K562 (cell line): Measurements from ENCODE around the gene SPSB1. TPM values are rescaled to one million over a fixed set of nuclear protein-coding genes. Genes with fewer than 3 reads are reported as not detected.

Experiments
- ATAC-seq: fragments of 200-7000 bp; cut with Tn5 transposase; 3 replicates; pipeline ENCODE4 v1.9.1; 2020; ENCODE audit warnings: moderate library complexity
- BruUV-seq: library from RNA; stranded (reverse); fragments of 400-500 nt; replicated peaks from 2 replicates; lab custom pipeline; 2021; lab: Mats Ljungman, UMichigan
- CTCF ChIA-PET: fragments of 300-600 bp; formaldehyde crosslinking; extraction: SDS; loops from one replicate; lab custom pipeline; 2021; ENCODE audit warnings: low intra/inter-chr PET ratio; lab: Yijun Ruan, JAX
- POLR2A ChIA-PET: fragments of 300-600, 350-650 bp; sonication (Branson Sonifier 250); formaldehyde crosslinking; extraction: SDS; loops from one replicate; lab custom pipeline; 2021; ENCODE audit warnings: antibody characterized with exemption, inconsistent platforms; lab: Yijun Ruan, JAX
- DNase-seq, 4 experiments: peaks; one replicate each; pipeline versions ENCODE4 v3.0.0 to v3.0.0-alpha.2; 2011 to 2018; ENCODE audit warnings: low spot score in 3 of 4, mixed read lengths in 3 of 4; ENCODE audit errors: extremely low read depth in 1 of 4
- FAIRE-seq: peaks from 2 replicates; lab custom pipeline; 2011; peaks lifted over from hg19 to GRCh38; lab: Jason Lieb, UNC
- H2AFZ ChIP-seq: 2 replicates; pipeline ENCODE4 v1.6.0; 2011; ENCODE audit warnings: low read depth, low read length, control low read depth, inconsistent platforms
- H3K27ac ChIP-seq: fragments of 200-600 bp; 3 replicates; pipeline ENCODE4 v1.8.0; 2011; ENCODE audit warnings: low read depth, mild to moderate bottlenecking, control low read depth, inconsistent platforms, low read length, moderate library complexity, mixed read lengths; ENCODE audit errors: extremely low read depth
- H3K27me3 ChIP-seq, 2 experiments: fragments of 300-600 bp in 1 of 2; 2 replicates in 1 of 2; 3 replicates in 1 of 2; pipeline versions ENCODE4 v1.6.0 to v1.8.0; 2011; ENCODE audit warnings: inconsistent platforms in 2 of 2, low read length in 2 of 2, mild to moderate bottlenecking in 1 of 2, mixed read lengths in 1 of 2, moderate library complexity in 1 of 2; ENCODE audit not compliant: control insufficient read depth in 2 of 2, insufficient read depth in 2 of 2
- H3K36me3 ChIP-seq: fragments of 300-600 bp; 3 replicates; pipeline ENCODE4 v1.8.0; 2011; ENCODE audit warnings: mild to moderate bottlenecking, low read length, inconsistent platforms; ENCODE audit not compliant: control insufficient read depth, insufficient read depth
- H3K4me1 ChIP-seq, 2 experiments: fragments of 200-600 bp in 1 of 2; replicated peaks in 1 of 2; 2 replicates in 1 of 2; 3 replicates in 1 of 2; pipeline versions ENCODE4 v1.5.1 to v1.8.0; 2011; ENCODE audit warnings: inconsistent platforms in 2 of 2, low read length in 2 of 2, mild to moderate bottlenecking in 1 of 2, mixed read lengths in 1 of 2, moderate library complexity in 1 of 2; ENCODE audit not compliant: control insufficient read depth in 2 of 2, insufficient read depth in 2 of 2
- H3K4me2 ChIP-seq: 2 replicates; pipeline ENCODE4 v1.6.1; 2011; ENCODE audit warnings: low read length, control low read depth, inconsistent platforms, mixed read lengths; ENCODE audit not compliant: insufficient read depth
- H3K4me3 ChIP-seq: fragments of 200-600 bp; sonication (generic), shearing (Covaris generic); 2 replicates; pipeline ENCODE4 v1.5.1; 2016; ENCODE audit warnings: control low read depth, inconsistent platforms
- H3K79me2 ChIP-seq: fragments of 200-600 bp; 3 replicates; pipeline ENCODE4 v1.8.0; 2011; ENCODE audit warnings: low read length, inconsistent platforms; ENCODE audit not compliant: control insufficient read depth, insufficient read depth
- H3K9ac ChIP-seq, 2 experiments: 2 replicates each; pipeline versions ENCODE4 v1.6.0 to v1.6.1; 2011; ENCODE audit warnings: low read depth in 2 of 2, low read length in 2 of 2, control low read depth in 1 of 2, inconsistent platforms in 1 of 2, mild to moderate bottlenecking in 1 of 2, mixed read lengths in 1 of 2; ENCODE audit not compliant: insufficient read depth in 1 of 2
- H3K9me1 ChIP-seq: one replicate; pipeline ENCODE4 v1.6.0; 2011; ENCODE audit warnings: inconsistent platforms, mild to moderate bottlenecking, low read length, moderate library complexity; ENCODE audit not compliant: control insufficient read depth, insufficient read depth
- H3K9me3 ChIP-seq: replicated peaks from 2 replicates; pipeline ENCODE4 v1.5.1; 2011; ENCODE audit warnings: low read depth, low read length, inconsistent platforms; ENCODE audit not compliant: control insufficient read depth, insufficient read depth
- H4K20me1 ChIP-seq: replicated peaks from 2 replicates; pipeline ENCODE4 v1.6.1; 2011; ENCODE audit warnings: low read length, inconsistent platforms, mixed read lengths; ENCODE audit not compliant: control insufficient read depth, insufficient read depth
- HMGXB4 ChIP-seq: sonication (generic); formaldehyde crosslinking; IDR thresholded peaks from 2 replicates; pipeline ENCODE4 v1.8.1; 2023; ENCODE audit warnings: mild to moderate bottlenecking, missing genetic modification reagents
- NFRKB ChIP-seq: fragments of 450-650 bp; IDR thresholded peaks from 2 replicates; pipeline ENCODE4 v1.6.1; 2016; ENCODE audit warnings: low read depth
- SMAD1 ChIP-seq: fragments of 150-350 bp; IDR thresholded peaks from 2 replicates; pipeline ENCODE4 v1.6.1; 2014; ENCODE audit warnings: low read length, low read depth; ENCODE audit not compliant: partially characterized antibody
- WGBS: fragments of 100-300 bp; shearing (Covaris generic); methylation state at CpG from one replicate; pipeline ENCODE4 v1.1.6; 2016; ENCODE audit warnings: low coverage, mixed read lengths; ENCODE audit not compliant: insufficient coverage; ENCODE audit errors: missing lambda C conversion rate; 5-methylcytosine and 5-hydroxymethylcytosine counted together
- in situ Hi-C: fragments of 300-500 bp; cut with MboI; formaldehyde crosslinking; loops from 4 replicates; pipeline ENCODE4 v1.15.0; 2018; ENCODE audit warnings: inconsistent platforms, mixed read lengths
- intact Hi-C: fragments of 100-400 bp; cut with micrococcal nuclease; formaldehyde crosslinking; loops from 2 replicates; pipeline ENCODE4 v1.14.2; 2022
- polyA plus RNA-seq, 8 experiments: library from polyadenylated mRNA; depleted of rRNA in 4 of 8; stranded (reverse) in 5 of 8; unstranded in 3 of 8; fragments of >200 nt; fragmentation: Nextera tagmentation in 2 of 8; fragmentation: Illumina TruSeq in 1 of 8; extraction: Ambion mirVana in 2 of 8; extraction: Trizol in 1 of 8; gene quantifications; 2 replicates each; pipeline versions ENCODE4 v1.2.1 to v1.2.3, GENCODE V29; 2011 to 2014; ENCODE audit warnings: inconsistent platforms in 1 of 8, missing spikeins in 1 of 8
- total RNA-seq, 7 experiments: library from RNA; depleted of rRNA in 6 of 7; stranded (reverse); fragments of >200 nt in 6 of 7; fragmentation: Illumina TruSeq in 2 of 7; extraction: Trizol in 2 of 7; gene quantifications; 2 replicates each; pipeline versions ENCODE4 v1.2.1 to v1.2.3, GENCODE V29; 2011 to 2021; ENCODE audit warnings: low replicate concordance in 1 of 7

SPSB1 gene
- total and polyA plus RNA-seq, 9 of the 15 experiments (the other 6 are each of a cell fraction or from before 2014, with no cell fraction given), result 0.06 to 0.35 (median 0.14) TPM; not detected in 6

- TF ChIP-seq HMGXB4, result no peak
These were observed 123.8 kb downstream of the SPSB1 start (continued) for GRCh38 chr1:9416506-9416905.

GRCh38 chr1:9416918-9417500 is 124.3 kb downstream of the SPSB1 start:
- POLR2A ChIA-PET, result interaction anchor here (0.5 to 0.6 kb wide), 2 partner anchors 14 to 96 kb away, joined by 3 read pairs; no protein-coding TSS in a partner anchor
- in situ Hi-C loops, result no loop called here
- no peak for FAIRE-seq
- H3K79me2 ChIP-seq, result no peaks in the 10 kb centered on the region
- H3K9ac ChIP-seq, result no peak overlapping the region
- no peak for TF ChIP-seq NFRKB
- TF ChIP-seq SMAD1, result no peak
- TF ChIP-seq, all 486 proteins: peak for 0
- Histone ChIP-seq H2AFZ (no peak overlapping the region), H3K9me3 (no peaks in the 10 kb centered on the region), H3K4me1 (peaks cover 0 to 16% of the 10 kb centered on the region in 2 experiments; a peak in 3 of 5 replicates), H3K4me2 (no peak overlapping the region), H3K36me3 (no peaks in the 10 kb centered on the region), H3K27me3 (peaks cover 41 to 68% of the 10 kb centered on the region in 2 experiments), H3K9me1 (peaks cover 3% of the 10 kb centered on the region), H3K27ac (no peak overlapping the region), H3K4me3 (no peak overlapping the region), H4K20me1 (no peaks in the 10 kb centered on the region; the same call in 1 of the 2 replicates)
- DNase-seq (no peak), ATAC-seq (no peak)
- CTCF ChIA-PET, result no interaction called here
- BruUV-seq, result no TSS peak
- WGBS, result 4% methylated on average over 18 of the region's 18 CpGs
- intact Hi-C loops, result no loop called here
